Chondrocyte (in vitro differentiated cells): Measurements from ENCODE around the gene KCNQ1. TPM values are rescaled to one million over a fixed set of nuclear protein-coding genes. Genes with fewer than 3 reads are reported as not detected.

Experiments used
- DNase-seq: peaks from one replicate; pipeline ENCODE4 v3.0.0; 2021; ENCODE audit warnings: mixed read lengths, low spot score
- H3K27ac Mint-ChIP-seq: one replicate; pipeline ENCODE4 v1.8.0; 2021; ENCODE audit warnings: mild to moderate bottlenecking, moderate library complexity, mixed read lengths; ENCODE audit not compliant: unreplicated experiment
- H3K27me3 Mint-ChIP-seq: 2 replicates; pipeline ENCODE4 v1.8.0; 2021; ENCODE audit warnings: low read depth, mixed read lengths
- H3K36me3 Mint-ChIP-seq: 2 replicates; pipeline ENCODE4 v1.8.0; 2021; ENCODE audit warnings: low read depth, mixed read lengths
- H3K4me1 Mint-ChIP-seq: 2 replicates; pipeline ENCODE4 v1.8.0; 2021; ENCODE audit warnings: low read depth, mild to moderate bottlenecking, mixed read lengths
- H3K4me3 Mint-ChIP-seq: one replicate; pipeline ENCODE4 v1.8.0; 2021; ENCODE audit warnings: mild to moderate bottlenecking, moderate library complexity, mixed read lengths; ENCODE audit not compliant: unreplicated experiment
- H3K9me3 Mint-ChIP-seq: 2 replicates; pipeline ENCODE4 v1.8.0; 2021; ENCODE audit warnings: low read depth, mixed read lengths
- CTCF ChIP-seq: fragments of 200-600 bp; sonication (generic); IDR thresholded peaks from 2 replicates; pipeline ENCODE4 v1.5.0; 2021; ENCODE audit warnings: antibody characterized with exemption, mild to moderate bottlenecking, moderate library complexity
- total RNA-seq: library from RNA; stranded (reverse); gene quantifications from 3 replicates; pipeline ENCODE4 v1.2.1, GENCODE V29; 2021

Gene KCNQ1
- total RNA-seq, 1 donor from 2014 or later: not detected

GRCh38 chr11:2524446-2525165, 79.8 kb downstream of the KCNQ1 start:
- Mint-ChIP-seq H3K36me3 (no peaks in the 10 kb centered on the region), H3K4me3 (no peak overlapping the region), H3K27ac (no peak overlapping the region), H3K27me3 (peaks cover 38% of the 10 kb centered on the region), H3K4me1 (no peaks in the 10 kb centered on the region), H3K9me3 (no peaks in the 10 kb centered on the region)
- no peak for TF ChIP-seq CTCF
- peak; percentile 72 for DNase-seq

GRCh38 chr11:2525166-2525861, 80.5 kb downstream of the KCNQ1 start:
- Mint-ChIP-seq H3K4me1 (no peaks in the 10 kb centered on the region), H3K36me3 (no peaks in the 10 kb centered on the region), H3K27ac (no peak overlapping the region), H3K4me3 (no peak overlapping the region), H3K27me3 (peaks cover 40% of the 10 kb centered on the region), H3K9me3 (no peaks in the 10 kb centered on the region)
- no peak for TF ChIP-seq CTCF
- peak; percentile 88 for DNase-seq

GRCh38 chr11:2525941-2526807, 81.4 kb downstream of the KCNQ1 start:
- Mint-ChIP-seq H3K27me3 (peaks cover 34% of the 10 kb centered on the region), H3K4me3 (no peak overlapping the region), H3K27ac (peak overlapping the region; percentile 45), H3K4me1 (no peaks in the 10 kb centered on the region), H3K36me3 (no peaks in the 10 kb centered on the region), H3K9me3 (no peaks in the 10 kb centered on the region)
- TF ChIP-seq CTCF: no peak
- peak; percentile 87 for DNase-seq

GRCh38 chr11:2526808-2527381, 82.1 kb downstream of the KCNQ1 start:
- H3K27ac Mint-ChIP-seq: no peak overlapping the region
- no peaks in the 10 kb centered on the region for H3K9me3 Mint-ChIP-seq
- TF ChIP-seq CTCF: peak; percentile 52
- H3K27me3 Mint-ChIP-seq: peaks cover 33% of the 10 kb centered on the region
- no peaks in the 10 kb centered on the region for H3K4me1 Mint-ChIP-seq
- no peaks in the 10 kb centered on the region for H3K36me3 Mint-ChIP-seq
- H3K4me3 Mint-ChIP-seq: no peak overlapping the region
- DNase-seq: peak; percentile 86
